ENCODE data around the gene IL25. TPM values are rescaled to one million over a fixed set of nuclear protein-coding genes. Genes with fewer than 3 reads are reported as not detected.
"Not testable (repeated sequence)": the region's sequence is repeated elsewhere in the genome, so short reads cannot be mapped to it uniquely, and the experiment has no call there.

Gene IL25
- total RNA-seq, result not detected

- ChIA-PET CTCF (no interaction called here), POLR2A (no interaction called here)
- peaks cover 12% of the 10 kb centered on the region for H3K27me3 Mint-ChIP-seq
- no peaks in the 10 kb centered on the region for H3K36me3 Mint-ChIP-seq (ENCODE audit: low read depth)
- H3K4me3 Mint-ChIP-seq, result no peak within 1 kb of the TSS
- H3K4me1 Mint-ChIP-seq, result peaks cover 4% of the 10 kb centered on the region
- no peaks in the 10 kb centered on the region for H3K9me3 Mint-ChIP-seq
- DNase-seq, result no peak
- no peak within 1 kb of the TSS for H3K27ac Mint-ChIP-seq
These were observed at the start of gene IL25 for GRCh38 chr14:23372509-23372908. IL25 (plus strand) TSS chr14:23372809.

DNA sequence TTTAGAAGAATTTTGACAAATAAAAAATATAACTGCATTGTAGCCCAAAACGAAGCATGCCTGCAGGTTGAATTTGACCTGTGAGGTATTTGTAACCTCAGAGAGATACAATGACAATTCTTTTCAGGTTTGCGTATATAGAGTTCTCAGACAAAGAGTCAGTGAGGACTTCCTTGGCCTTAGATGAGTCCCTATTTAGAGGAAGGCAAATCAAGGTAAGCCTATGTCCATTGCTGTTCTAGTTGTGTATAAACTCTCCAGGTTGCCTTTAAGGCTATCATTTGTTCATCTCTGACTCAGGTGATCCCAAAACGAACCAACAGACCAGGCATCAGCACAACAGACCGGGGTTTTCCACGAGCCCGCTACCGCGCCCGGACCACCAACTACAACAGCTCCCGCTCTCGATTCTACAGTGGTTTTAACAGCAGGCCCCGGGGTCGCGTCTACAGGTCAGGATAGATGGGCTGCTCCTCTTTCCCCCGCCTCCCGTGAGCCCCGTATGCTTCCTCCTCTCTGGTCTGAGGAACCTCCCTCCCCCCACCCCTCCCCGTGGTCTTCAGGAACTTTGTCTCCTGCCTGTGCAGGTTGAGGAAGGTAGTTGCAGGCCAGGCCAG lies 48.7 kb upstream of the IL25 start:
- H3K4me3 Mint-ChIP-seq, result no peak overlapping the region
- peaks cover 5% of the 10 kb centered on the region for H3K9me3 Mint-ChIP-seq
- no peak for DNase-seq
- H3K36me3 Mint-ChIP-seq (ENCODE audit: low read depth), result peaks cover 48% of the 10 kb centered on the region
- CTCF ChIA-PET, result interaction anchor here (1.7 to 3.7 kb wide), 3 partner anchors 34 to 255 kb away, joined by 4 to 27 read pairs (median 8); no protein-coding TSS in a partner anchor
- peaks cover 33% of the 10 kb centered on the region for H3K4me1 Mint-ChIP-seq
- no peak overlapping the region for H3K27ac Mint-ChIP-seq
- H3K27me3 Mint-ChIP-seq, result no peaks in the 10 kb centered on the region
- POLR2A ChIA-PET, result interaction anchor here (7.2 kb wide), 1 partner anchor 18 kb away, joined by 282 read pairs; the partner anchor contains the start of genes BCL2L2 and PPP1R3E

DNA sequence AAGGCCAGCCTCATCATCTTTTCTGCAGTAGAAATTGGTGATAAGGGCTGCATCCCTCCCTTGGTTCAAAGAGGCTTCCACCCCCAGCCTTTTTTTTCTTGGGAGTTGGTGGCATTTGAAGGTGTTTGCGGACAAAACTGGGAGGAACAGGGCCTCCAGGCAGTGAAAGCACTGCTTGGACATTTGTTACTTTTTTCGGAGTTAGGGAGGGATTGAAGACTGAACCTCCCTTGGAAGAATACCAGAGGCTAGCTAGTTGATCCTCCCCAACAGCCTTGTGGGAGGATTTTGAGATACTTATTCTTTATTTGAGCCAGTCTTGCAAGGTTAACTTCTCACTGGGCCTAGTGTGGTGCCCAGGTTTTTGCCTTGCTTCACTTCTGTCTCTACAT lies 48.2 kb upstream of the IL25 start:
- H3K9me3 Mint-ChIP-seq, result peaks cover 5% of the 10 kb centered on the region
- no peak for DNase-seq
- H3K27ac Mint-ChIP-seq, result no peak overlapping the region
- ChIA-PET POLR2A (interaction anchor here (7.2 kb wide), 1 partner anchor 18 kb away, joined by 282 read pairs; the partner anchor contains the start of genes BCL2L2 and PPP1R3E), CTCF (interaction anchor here (0.8 kb wide), 1 partner anchor 56 kb away, joined by 3 read pairs; no protein-coding TSS in a partner anchor)
- H3K27me3 Mint-ChIP-seq, result no peaks in the 10 kb centered on the region
- H3K4me3 Mint-ChIP-seq, result no peak overlapping the region
- peaks cover 48% of the 10 kb centered on the region for H3K36me3 Mint-ChIP-seq (ENCODE audit: low read depth)
- H3K4me1 Mint-ChIP-seq, result peaks cover 33% of the 10 kb centered on the region

DNA sequence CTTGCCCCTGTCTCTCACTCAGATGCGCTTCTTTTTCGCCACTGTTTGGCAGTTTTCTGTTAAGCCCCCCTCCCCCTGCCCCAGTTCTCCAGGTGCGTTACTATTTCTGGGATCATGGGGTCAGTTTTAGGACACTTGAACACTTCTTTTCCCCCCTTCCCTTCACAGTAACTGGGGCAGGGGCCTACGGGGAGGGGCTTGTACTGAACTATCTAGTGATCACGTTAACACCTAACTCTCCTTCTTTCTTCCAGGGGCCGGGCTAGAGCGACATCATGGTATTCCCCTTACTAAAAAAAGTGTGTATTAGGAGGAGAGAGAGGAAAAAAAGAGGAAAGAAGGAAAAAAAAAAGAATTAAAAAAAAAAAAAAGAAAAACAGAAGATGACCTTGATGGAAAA lies 47.6 kb upstream of the IL25 start:
- ChIA-PET POLR2A (interaction anchor here (7.2 kb wide), 1 partner anchor 19 kb away, joined by 282 read pairs; the partner anchor contains the start of genes BCL2L2 and PPP1R3E), CTCF (interaction anchor here (0.8 kb wide), 1 partner anchor 55 kb away, joined by 3 read pairs; no protein-coding TSS in a partner anchor)
- Mint-ChIP-seq H3K27ac (no peak overlapping the region), H3K9me3 (peaks cover under 1% of the 10 kb centered on the region), H3K4me1 (peaks cover 28% of the 10 kb centered on the region), H3K27me3 (no peaks in the 10 kb centered on the region), H3K36me3 (ENCODE audit: low read depth) (peaks cover 43% of the 10 kb centered on the region), H3K4me3 (no peak overlapping the region)
- DNase-seq, result no peak

GRCh38 chr14:23325746-23326145 lies 46.9 kb upstream of the IL25 start:
- peaks cover 40% of the 10 kb centered on the region for H3K36me3 Mint-ChIP-seq (ENCODE audit: low read depth)
- POLR2A ChIA-PET, result interaction anchor here (1.2 to 1.5 kb wide), 3 partner anchors 24 to 230 kb away, joined by 3 to 20 read pairs (median 5); partner anchors contain the start of genes ACIN1, C14orf119 and PPP1R3E
- DNase-seq, H3K9me3 Mint-ChIP-seq, H3K27me3 Mint-ChIP-seq, H3K27ac Mint-ChIP-seq, H3K4me3 Mint-ChIP-seq: not testable (repeated sequence)
- peaks cover 20% of the 10 kb centered on the region for H3K4me1 Mint-ChIP-seq
- CTCF ChIA-PET, result interaction anchor here (0.9 to 1.8 kb wide), 7 partner anchors 8 to 206 kb away, joined by 3 to 6 read pairs (median 5); partner anchors contain the start of genes PPP1R3E and SLC22A17

GRCh38 chr14:23326491-23327332 lies 45.9 kb upstream of the IL25 start:
- CTCF ChIA-PET, result interaction anchor here (0.8 to 1.8 kb wide), 15 partner anchors 9 to 234 kb away, joined by 3 to 6 read pairs (median 4); partner anchors contain the start of genes ACIN1, C14orf119, PPP1R3E and SLC22A17
- H3K27me3 Mint-ChIP-seq, result no peaks in the 10 kb centered on the region
- H3K9me3 Mint-ChIP-seq, result no peaks in the 10 kb centered on the region
- POLR2A ChIA-PET, result interaction anchor here (0.7 to 1.5 kb wide), 5 partner anchors 9 to 231 kb away, joined by 3 to 20 read pairs (median 3); partner anchors contain the start of genes ACIN1, C14orf119 and PPP1R3E
- no peak overlapping the region for H3K4me3 Mint-ChIP-seq
- peaks cover 40% of the 10 kb centered on the region for H3K36me3 Mint-ChIP-seq (ENCODE audit: low read depth)
- H3K4me1 Mint-ChIP-seq, result peaks cover 19% of the 10 kb centered on the region
- DNase-seq, result no peak
- no peak overlapping the region for H3K27ac Mint-ChIP-seq

GRCh38 chr14:23327947-23328744 lies 44.5 kb upstream of the IL25 start:
- Mint-ChIP-seq H3K9me3 (no peaks in the 10 kb centered on the region), H3K4me1 (peaks cover 8% of the 10 kb centered on the region), H3K27ac (no peak overlapping the region), H3K27me3 (no peaks in the 10 kb centered on the region), H3K36me3 (ENCODE audit: low read depth) (peaks cover 30% of the 10 kb centered on the region), H3K4me3 (no peak overlapping the region)
- CTCF ChIA-PET, result interaction anchor here (1.0 to 1.5 kb wide), 2 partner anchors 52 to 233 kb away, joined by 4 read pairs; partner anchors contain the start of genes ACIN1 and C14orf119
- peak; percentile 67 for DNase-seq
- POLR2A ChIA-PET, result no interaction called here

- Mint-ChIP-seq H3K4me1 (no peaks in the 10 kb centered on the region), H3K9me3 (peaks cover 6% of the 10 kb centered on the region), H3K36me3 (ENCODE audit: low read depth) (no peaks in the 10 kb centered on the region), H3K27me3 (peaks cover 29% of the 10 kb centered on the region), H3K4me3 (no peak overlapping the region), H3K27ac (no peak overlapping the region)
- CTCF ChIA-PET, result interaction anchor here (1.2 kb wide), 1 partner anchor 9 kb away, joined by 5 read pairs; no protein-coding TSS in a partner anchor
- POLR2A ChIA-PET, result interaction anchor here (0.9 to 1.0 kb wide), 2 partner anchors 9 to 15 kb away, joined by 3 to 5 read pairs; partner anchors contain the start of gene PABPN1
- no peak for DNase-seq
These were observed 37.0 kb upstream of the IL25 start for GRCh38 chr14:23335623-23336022.

GRCh38 chr14:23339506-23340268 lies 32.9 kb upstream of the IL25 start:
- H3K4me1 Mint-ChIP-seq, result no peaks in the 10 kb centered on the region
- no peak for DNase-seq
- CTCF ChIA-PET, result no interaction called here
- H3K4me3 Mint-ChIP-seq, result no peak overlapping the region
- peaks cover 6% of the 10 kb centered on the region for H3K9me3 Mint-ChIP-seq
- peaks cover 35% of the 10 kb centered on the region for H3K27me3 Mint-ChIP-seq
- no peaks in the 10 kb centered on the region for H3K36me3 Mint-ChIP-seq (ENCODE audit: low read depth)
- POLR2A ChIA-PET, result interaction anchor here (0.7 kb wide), 1 partner anchor 53 kb away, joined by 3 read pairs; no protein-coding TSS in a partner anchor
- no peak overlapping the region for H3K27ac Mint-ChIP-seq

- H3K4me1 Mint-ChIP-seq, result no peaks in the 10 kb centered on the region
- ChIA-PET CTCF (interaction anchor here (1.2 kb wide), 1 partner anchor 35 kb away, joined by 3 read pairs; no protein-coding TSS in a partner anchor), POLR2A (no interaction called here)
- H3K27me3 Mint-ChIP-seq, result peaks cover 14% of the 10 kb centered on the region
- H3K36me3 Mint-ChIP-seq (ENCODE audit: low read depth), result no peaks in the 10 kb centered on the region
- H3K27ac Mint-ChIP-seq, result no peak overlapping the region
- H3K9me3 Mint-ChIP-seq, result peaks cover 3% of the 10 kb centered on the region
- no peak overlapping the region for H3K4me3 Mint-ChIP-seq
- DNase-seq, result no peak
These were observed 28.1 kb upstream of the IL25 start for GRCh38 chr14:23344481-23344880.

DNA sequence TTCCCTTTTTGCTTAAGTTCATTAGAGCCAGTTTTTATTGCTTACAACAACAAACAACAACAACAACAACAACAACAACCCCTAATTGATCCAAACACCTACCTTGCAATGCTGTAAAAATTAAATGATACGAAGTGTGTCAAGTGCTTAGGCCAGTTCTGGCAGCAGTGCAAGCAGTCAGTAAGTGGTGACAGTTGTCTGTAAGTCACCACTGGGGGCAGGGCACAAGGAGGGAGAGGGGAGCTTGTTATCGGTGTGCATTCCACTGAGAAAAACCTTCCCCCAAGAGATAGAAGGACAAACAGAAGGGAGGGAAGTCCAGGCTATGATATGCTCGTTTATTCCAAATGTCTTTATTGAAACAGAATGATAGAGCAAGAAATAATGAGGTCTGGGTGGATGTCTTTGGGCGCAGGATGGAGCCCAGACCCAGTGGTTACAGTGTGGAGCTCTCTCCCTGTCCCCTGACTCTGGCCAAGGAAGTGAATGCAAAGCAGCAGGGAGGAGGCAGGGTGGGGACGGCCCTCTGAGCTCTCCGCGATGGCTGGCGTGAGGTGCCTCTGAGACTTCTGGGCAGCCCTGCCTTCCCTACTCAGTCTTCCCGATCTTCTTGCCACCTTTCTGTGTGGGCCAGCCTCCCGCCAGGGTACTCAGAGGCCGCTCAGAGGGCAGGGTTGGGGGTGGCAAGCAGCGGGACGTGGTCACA lies 26.5 kb upstream of the IL25 start:
- Mint-ChIP-seq H3K36me3 (ENCODE audit: low read depth) (no peaks in the 10 kb centered on the region), H3K27me3 (peaks cover 18% of the 10 kb centered on the region), H3K4me3 (no peak overlapping the region), H3K4me1 (peaks cover 4% of the 10 kb centered on the region), H3K9me3 (no peaks in the 10 kb centered on the region), H3K27ac (no peak overlapping the region)
- POLR2A ChIA-PET, result no interaction called here
- no peak for DNase-seq
- CTCF ChIA-PET, result interaction anchor here (0.6 to 2.1 kb wide), 6 partner anchors 8 to 522 kb away, joined by 3 to 6 read pairs (median 4); partner anchors contain the start of gene PABPN1

All from activated CD4-positive, alpha-beta memory T cell treated with anti-CD3 and anti-CD28 coated beads, Interleukin-2, amount 10 ng/mL, durations not matched to agents 7 days and 5 days (primary cell).